ENCODE measurements around the gene C19orf33.

DNA sequence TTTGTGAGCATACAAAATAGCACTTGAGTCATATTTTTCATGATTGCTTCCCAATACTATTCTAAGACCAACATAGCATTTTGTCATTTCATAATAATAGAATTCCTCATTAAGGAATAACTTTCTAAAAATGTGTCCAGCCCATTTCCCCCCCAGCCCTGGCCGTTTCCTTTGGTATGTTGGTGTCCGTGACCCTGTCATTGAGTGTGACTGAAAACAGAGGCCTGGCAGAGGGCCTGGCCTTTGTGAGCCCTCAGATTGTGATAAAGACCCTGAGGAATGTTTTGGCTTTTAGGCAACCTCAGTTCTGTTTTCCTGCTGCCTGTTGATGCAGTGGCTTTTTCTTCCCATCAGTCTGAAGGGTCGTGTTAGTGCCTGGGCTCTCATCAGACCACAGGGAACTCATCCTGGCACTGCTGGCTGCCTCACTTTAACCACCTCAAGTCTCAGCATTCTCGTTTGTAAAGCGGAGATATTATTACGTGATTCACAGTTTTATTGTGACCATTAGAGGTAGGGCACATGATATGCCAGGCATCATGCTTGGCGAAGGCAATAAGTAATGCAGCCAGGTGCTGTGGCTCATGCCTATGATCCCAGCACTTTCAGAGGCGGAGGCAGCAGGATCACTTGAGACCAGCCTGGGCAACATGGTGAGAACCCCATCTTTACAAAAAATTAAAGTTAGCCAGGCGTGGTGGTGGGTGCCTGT is 25.9 kb upstream of the C19orf33 start:
- TF ChIP-seq SP1 (IDR thresholded peaks at IDR 0.05) (no peak), LEF1 (IDR thresholded peaks at IDR 0.05; ENCODE audit: borderline replicate concordance) (no peak), FOXA1 (IDR thresholded peaks at IDR 0.05) (no peak), SUZ12 (IDR thresholded peaks at IDR 0.05) (no peak), ELF4 (IDR thresholded peaks at IDR 0.05) (no peak), HDGF (IDR thresholded peaks at IDR 0.05; ENCODE audit: borderline replicate concordance) (no peak), FOXM1 (IDR thresholded peaks at IDR 0.05; ENCODE audit: borderline replicate concordance) (no peak), NFRKB (IDR thresholded peaks at IDR 0.05) (no peak), L3MBTL2 (conservative IDR thresholded peaks at IDR 0.05) (no peak)
- TF ChIP-seq, protein P1, sequence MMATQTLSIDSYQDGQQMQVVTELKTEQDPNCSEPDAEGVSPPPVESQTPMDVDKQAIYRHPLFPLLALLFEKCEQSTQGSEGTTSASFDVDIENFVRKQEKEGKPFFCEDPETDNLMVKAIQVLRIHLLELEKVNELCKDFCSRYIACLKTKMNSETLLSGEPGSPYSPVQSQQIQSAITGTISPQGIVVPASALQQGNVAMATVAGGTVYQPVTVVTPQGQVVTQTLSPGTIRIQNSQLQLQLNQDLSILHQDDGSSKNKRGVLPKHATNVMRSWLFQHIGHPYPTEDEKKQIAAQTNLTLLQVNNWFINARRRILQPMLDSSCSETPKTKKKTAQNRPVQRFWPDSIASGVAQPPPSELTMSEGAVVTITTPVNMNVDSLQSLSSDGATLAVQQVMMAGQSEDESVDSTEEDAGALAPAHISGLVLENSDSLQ (IDR thresholded peaks at IDR 0.05), result no peak
